Left ventricle myocardium superior (tissue), 1 donor: Measurements from ENCODE around the gene EFHD1. TPM values are rescaled to one million over a fixed set of nuclear protein-coding genes. Genes with fewer than 3 reads are reported as not detected.

ENCODE experiments used
- ATAC-seq: fragments of 200-7000 bp; cut with Tn5 transposase; one replicate; pipeline ENCODE4 v1.9.1; 2020; ENCODE audit warnings: mild to moderate bottlenecking, moderate library complexity
- DNase-seq: peaks from one replicate; pipeline ENCODE4 v3.0.0-alpha.2; 2020
- intact Hi-C: fragments of 100-400 bp; cut with micrococcal nuclease; formaldehyde crosslinking; loops from one replicate; pipeline ENCODE4 v1.11.0; 2022
- long read RNA-seq: library from polyadenylated mRNA; unstranded; transcript quantifications from one replicate; pipeline ENCODE4 v2.0.0, GENCODE V29; 2021
- total RNA-seq: library from RNA; stranded (reverse); fragmentation: NEBNext Ultra II Directional; extraction: Animal tissue kit (Norgen Biotek cat#: 25700); gene quantifications from one replicate; pipeline ENCODE4 v1.2.1, GENCODE V29; 2021
- donor health status: DM: no; HTN: yes; CAD: no; lungs with severe emphysema.

EFHD1 gene
- 21.7 TPM for total RNA-seq
- long read RNA-seq, transcript EFHD1-201 (4 exons, 2,259 nt), result major isoform, 9 of 12 reads
- long read RNA-seq, partial matches to known transcripts, result 2 of 12 reads
- long read RNA-seq, other reads (novel, unspliced or antisense), result 1 of 12 reads

- DNase-seq (peak; percentile 90), ATAC-seq (peak; percentile 90)
- intact Hi-C loops, result no loop called here
Observed at GRCh38 chr2:232633413-232634205, at the start of gene EFHD1. Gene EFHD1, plus strand, starts transcription at chr2:232633604. Its CDS starts 101 bp downstream, at chr2:232633705.

- intact Hi-C loops, result no loop called here
- ATAC-seq (no peak), DNase-seq (no peak)
Observed at GRCh38 chr2:232584238-232584637, 49.2 kb upstream of the EFHD1 start.

GRCh38 chr2:232586943-232587505, 46.4 kb upstream of the EFHD1 start:
- ATAC-seq (no peak), DNase-seq (no peak)
- intact Hi-C loops, result no loop called here

- DNase-seq (no peak), ATAC-seq (no peak)
- intact Hi-C loops, result no loop called here
Observed at GRCh38 chr2:232587512-232587911, 45.9 kb upstream of the EFHD1 start.

- intact Hi-C loops, result no loop called here
- DNase-seq (no peak), ATAC-seq (no peak)
Observed at GRCh38 chr2:232588031-232588430, 45.4 kb upstream of the EFHD1 start.

- ATAC-seq (peak; percentile 82), DNase-seq (peak; percentile 62)
- intact Hi-C loops, result no loop called here
Observed at GRCh38 chr2:232588680-232589585, 44.5 kb upstream of the EFHD1 start.

- ATAC-seq, result peak; percentile 60
- intact Hi-C loops, result no loop called here
- DNase-seq, result no peak
Observed at GRCh38 chr2:232592772-232593395, 40.5 kb upstream of the EFHD1 start.

- ATAC-seq (no peak), DNase-seq (no peak)
- intact Hi-C loops, result no loop called here
Observed at GRCh38 chr2:232593982-232594381, 39.4 kb upstream of the EFHD1 start.

- ATAC-seq (no peak), DNase-seq (no peak)
- intact Hi-C loops, result no loop called here
Observed at GRCh38 chr2:232597362-232598079, 35.9 kb upstream of the EFHD1 start.

GRCh38 chr2:232598293-232598692, 35.1 kb upstream of the EFHD1 start:
- intact Hi-C loops, result no loop called here
- no peak for ATAC-seq
- no peak for DNase-seq

GRCh38 chr2:232600053-232600773, 33.2 kb upstream of the EFHD1 start:
- no peak for DNase-seq
- no peak for ATAC-seq
- intact Hi-C loops, result no loop called here

GRCh38 chr2:232603283-232603682, 30.1 kb upstream of the EFHD1 start:
- DNase-seq (no peak), ATAC-seq (no peak)
- intact Hi-C loops, result no loop called here

- ATAC-seq (no peak), DNase-seq (no peak)
- intact Hi-C loops, result no loop called here
Observed at GRCh38 chr2:232604535-232604934, 28.9 kb upstream of the EFHD1 start.

GRCh38 chr2:232607011-232607410, 26.4 kb upstream of the EFHD1 start:
- intact Hi-C loops, result no loop called here
- no peak for DNase-seq
- ATAC-seq, result no peak

GRCh38 chr2:232609607-232610006, 23.8 kb upstream of the EFHD1 start:
- intact Hi-C loops, result no loop called here
- ATAC-seq, result no peak
- DNase-seq, result no peak

GRCh38 chr2:232610081-232610480, 23.3 kb upstream of the EFHD1 start:
- ATAC-seq, result no peak
- DNase-seq, result no peak
- intact Hi-C loops, result no loop called here

GRCh38 chr2:232611061-232611460, 22.3 kb upstream of the EFHD1 start:
- ATAC-seq (no peak), DNase-seq (no peak)
- intact Hi-C loops, result no loop called here

GRCh38 chr2:232611559-232612218, 21.7 kb upstream of the EFHD1 start:
- intact Hi-C loops, result no loop called here
- ATAC-seq (peak; percentile 77), DNase-seq (peak; percentile 84)
